Right lobe of liver (tissue), 6 donors: ENCODE measurements around the gene ZNF226. TPM values are rescaled to one million over a fixed set of nuclear protein-coding genes. Genes with fewer than 3 reads are reported as not detected.
A peak's percentile ranks its signal among the peaks of the same experiment; 100 is the strongest.
"Not testable (repeated sequence)": the region's sequence is repeated elsewhere in the genome, so short reads cannot be mapped to it uniquely, and the experiment has no call there.

Source experiments
- ATAC-seq, 4 donors: fragments of 200-7000 bp; cut with Tn5 transposase; one replicate each; pipeline ENCODE4 v1.9.1; 2020; ENCODE audit warnings: mild to moderate bottlenecking in 4 of 4, moderate library complexity in 4 of 4
- DNase-seq, 3 donors: peaks; one replicate each; pipeline ENCODE4 v3.0.0-alpha.2; 2020
- H3K27ac ChIP-seq, 3 donors: fragments of 200-600 bp; one replicate each; pipeline ENCODE4 v1.8.0; 2022
- H3K27me3 ChIP-seq, 2 donors: fragments of 200-600 bp; one replicate each; pipeline ENCODE4 v1.8.0; 2022
- H3K36me3 ChIP-seq, 4 donors: fragments of 200-600 bp; sonication (generic) in 1 of 4; one replicate each; pipeline versions ENCODE4 v1.5.1 to v1.8.0; 2017 to 2022; ENCODE audit warnings: control low read depth in 1 of 4
- H3K4me1 ChIP-seq, 4 donors: fragments of 200-600 bp; sonication (generic) in 1 of 4; one replicate each; pipeline versions ENCODE4 v1.5.1 to v1.8.0; 2017 to 2022; ENCODE audit warnings: control low read depth in 1 of 4
- H3K4me3 ChIP-seq, 3 donors: fragments of 200-600 bp; one replicate each; pipeline ENCODE4 v1.8.0; 2022
- H3K9me3 ChIP-seq, 4 donors: fragments of 200-600 bp; sonication (generic) in 1 of 4; one replicate each; pipeline versions ENCODE4 v1.5.1 to v1.8.0; 2017 to 2022; ENCODE audit warnings: control low read depth in 1 of 4
- POLR2A ChIP-seq: fragments of 450-650 bp; IDR thresholded peaks from one replicate; pipeline ENCODE4 v1.6.1; 2017; ENCODE audit warnings: antibody characterized with exemption, mild to moderate bottlenecking
- WGBS: methylation state at CpG from one replicate; pipeline ENCODE4 v1.1.6; 2018; ENCODE audit warnings: low coverage, low lambda C conversion rate; ENCODE audit not compliant: insufficient coverage; ENCODE audit errors: missing lambda C conversion rate; 5-methylcytosine and 5-hydroxymethylcytosine counted together
- intact Hi-C, 2 donors: fragments of 100-400 bp; cut with DNase I; formaldehyde crosslinking; loops; one replicate each; pipeline versions ENCODE4 v1.11.2 to v1.14.1; 2022
- long read RNA-seq: library from polyadenylated mRNA; unstranded; transcript quantifications from one replicate; pipeline ENCODE4 v2.0.0, GENCODE V29; 2019
- total RNA-seq, 6 experiments: library from RNA; depleted of rRNA in 2 of 6; stranded (reverse); fragments of >200 nt in 2 of 6; fragmentation: NEBNext Ultra II Directional in 3 of 6; extraction: Animal tissue kit (Norgen Biotek cat#: 25700) in 3 of 6; gene quantifications; one replicate each; pipeline versions ENCODE4 v1.1.0 to v1.2.4, GENCODE V29; 2016 to 2023
- TF ChIP-seq, protein P1 (sequence below), 4 donors: fragments of 200-600 bp in 3 of 4; fragments of 450-650 bp in 1 of 4; IDR thresholded peaks; one replicate each; pipeline versions ENCODE4 v1.5.1 to v1.8.0; 2016 to 2022; ENCODE audit warnings: antibody characterized with exemption in 4 of 4, mild to moderate bottlenecking in 2 of 4
- donor health status: DM: no; HTN: yes; CAD: no.
- donor health status: DM: no; HTN: no; CAD: no.
- donor health status: DM: no; HTN: no; CAD: no.
- donor health status: DM: no; HTN: yes; CAD: no.
- donor health status: DM: no; HTN: yes; CAD: no.

The ZNF226 gene
- total RNA-seq = 10 to 100 TPM in 1 of 6 experiments, 1 to 10 TPM in 5; 5.2 to 10.7 (median 8.1) TPM
- long read RNA-seq, partial matches to known transcripts = 0 of 2 reads
- long read RNA-seq, other reads (novel, unspliced or antisense) = 0 of 2 reads

DNA sequence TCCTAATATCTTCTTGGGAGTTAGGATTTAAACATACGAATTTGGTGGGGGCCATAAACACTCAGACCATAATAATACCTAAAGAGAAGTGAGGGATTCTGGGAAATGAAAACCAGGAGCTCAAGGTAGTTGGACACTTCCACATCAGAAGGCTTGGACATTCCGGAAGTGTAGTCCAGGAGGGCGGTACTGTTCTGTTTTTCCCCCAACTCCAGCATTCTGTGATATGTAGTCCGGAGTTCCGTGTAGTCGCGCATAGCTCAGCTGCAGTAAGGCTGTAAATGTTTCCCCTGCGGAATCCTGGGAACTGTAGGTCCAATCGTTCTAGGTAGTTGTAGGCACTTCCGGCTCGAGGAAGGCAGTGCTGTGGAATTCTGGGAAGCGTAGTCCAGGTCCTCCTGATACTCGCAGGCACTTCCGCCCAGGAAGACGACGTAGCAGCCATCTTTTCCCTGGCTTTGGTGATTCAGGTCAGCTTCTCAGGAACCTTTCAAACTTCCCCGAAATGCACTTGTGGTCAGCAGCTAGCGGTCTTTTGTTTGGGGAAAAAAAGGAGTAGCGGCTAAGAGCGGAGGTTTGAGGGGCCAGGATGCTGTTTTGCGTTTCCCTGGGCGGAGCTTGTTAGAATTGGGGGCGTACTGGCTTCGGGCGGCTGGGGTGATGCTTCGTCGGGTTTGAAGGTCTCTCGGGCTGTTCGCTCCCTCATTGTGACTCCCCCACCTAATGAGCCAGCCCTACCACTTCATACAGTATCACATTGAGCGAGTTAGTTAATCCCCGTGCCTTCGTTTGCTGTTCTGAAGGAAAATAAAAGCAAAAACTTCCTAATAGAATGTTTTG is at the start of gene ZNF226:
Gene ZNF226 (plus strand): TSS at position 428 of the 840 bp plus-strand sequence. CDS start 4,981 bp downstream, outside the sequence.
- peak within 1 kb of the TSS; percentile 72 to 90 (median 83) for H3K4me3 ChIP-seq
- peak within 1 kb of the TSS; percentile 36 to 62 (median 44) for H3K27ac ChIP-seq
- H3K27me3 ChIP-seq = no peaks in the 10 kb centered on the region
- under 1% methylated on average over 28 of the region's 32 CpGs for WGBS
- H3K9me3 ChIP-seq = peaks cover 0 to 8% (median 2%) of the 10 kb centered on the region in 4 donors
- intact Hi-C loops = no loop called here
- ATAC-seq (peak; percentile 99 to 100 (median 99)), DNase-seq (peak; percentile 82 to 95 (median 92))
- TF ChIP-seq, protein P1, sequence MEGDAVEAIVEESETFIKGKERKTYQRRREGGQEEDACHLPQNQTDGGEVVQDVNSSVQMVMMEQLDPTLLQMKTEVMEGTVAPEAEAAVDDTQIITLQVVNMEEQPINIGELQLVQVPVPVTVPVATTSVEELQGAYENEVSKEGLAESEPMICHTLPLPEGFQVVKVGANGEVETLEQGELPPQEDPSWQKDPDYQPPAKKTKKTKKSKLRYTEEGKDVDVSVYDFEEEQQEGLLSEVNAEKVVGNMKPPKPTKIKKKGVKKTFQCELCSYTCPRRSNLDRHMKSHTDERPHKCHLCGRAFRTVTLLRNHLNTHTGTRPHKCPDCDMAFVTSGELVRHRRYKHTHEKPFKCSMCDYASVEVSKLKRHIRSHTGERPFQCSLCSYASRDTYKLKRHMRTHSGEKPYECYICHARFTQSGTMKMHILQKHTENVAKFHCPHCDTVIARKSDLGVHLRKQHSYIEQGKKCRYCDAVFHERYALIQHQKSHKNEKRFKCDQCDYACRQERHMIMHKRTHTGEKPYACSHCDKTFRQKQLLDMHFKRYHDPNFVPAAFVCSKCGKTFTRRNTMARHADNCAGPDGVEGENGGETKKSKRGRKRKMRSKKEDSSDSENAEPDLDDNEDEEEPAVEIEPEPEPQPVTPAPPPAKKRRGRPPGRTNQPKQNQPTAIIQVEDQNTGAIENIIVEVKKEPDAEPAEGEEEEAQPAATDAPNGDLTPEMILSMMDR (IDR thresholded peaks at IDR 0.05) = no peak
- peak; percentile 48 for TF ChIP-seq POLR2A
- H3K36me3 ChIP-seq = peaks cover 0 to 17% (median 7%) of the 10 kb centered on the region in 4 donors
- peaks cover 0 to 6% (median 3%) of the 10 kb centered on the region in 4 donors for H3K4me1 ChIP-seq

DNA sequence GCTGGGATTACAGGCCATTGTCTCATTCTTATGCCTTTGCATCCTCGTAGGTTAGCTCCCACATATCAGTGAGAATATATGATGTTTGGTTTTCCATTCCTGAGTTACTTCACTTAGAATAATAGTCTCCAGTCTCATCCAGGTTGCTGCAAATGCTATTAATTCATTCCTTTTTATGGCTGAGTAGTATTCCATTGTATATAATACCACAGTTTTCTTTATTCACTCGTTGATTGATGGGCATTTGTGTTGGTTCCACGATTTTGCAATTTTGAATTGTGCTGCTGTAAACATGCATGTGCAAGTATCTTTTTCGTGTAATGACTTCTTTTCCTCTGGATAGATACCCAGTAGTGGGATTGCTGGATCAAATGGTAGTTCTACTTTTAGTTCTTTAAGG is 43.7 kb upstream of the ZNF226 start:
- H3K27ac ChIP-seq, H3K4me3 ChIP-seq, intact Hi-C loops, H3K27me3 ChIP-seq, ATAC-seq, H3K4me1 ChIP-seq, DNase-seq: not testable (repeated sequence)
- peaks cover 0 to 39% (median 22%) of the 10 kb centered on the region in 4 donors for H3K36me3 ChIP-seq
- peaks cover 0 to 15% (median 1%) of the 10 kb centered on the region in 4 donors for H3K9me3 ChIP-seq
- 94% methylated on average over 4 of the region's 4 CpGs for WGBS

DNA sequence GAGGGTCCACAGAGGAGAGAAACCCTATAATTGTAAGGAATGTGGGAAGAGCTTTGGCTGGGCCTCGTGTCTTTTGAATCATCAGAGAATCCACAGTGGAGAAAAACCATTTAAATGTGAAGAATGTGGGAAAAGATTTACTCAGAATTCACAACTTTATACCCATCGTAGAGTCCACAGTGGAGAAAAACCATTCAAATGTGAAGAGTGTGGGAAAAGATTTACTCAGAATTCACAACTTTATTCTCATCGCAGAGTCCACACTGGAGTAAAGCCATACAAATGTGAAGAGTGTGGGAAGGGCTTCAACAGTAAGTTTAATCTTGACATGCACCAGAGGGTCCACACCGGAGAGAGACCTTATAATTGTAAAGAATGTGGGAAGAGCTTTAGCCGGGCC is 32.9 kb upstream of the ZNF226 start:
- Histone ChIP-seq H3K27me3 (no peaks in the 10 kb centered on the region), H3K4me3 (no peak overlapping the region), H3K27ac (no peak overlapping the region), H3K9me3 (peaks cover 0 to 16% (median 9%) of the 10 kb centered on the region in 4 donors), H3K36me3 (peaks cover 0 to 24% (median 4%) of the 10 kb centered on the region in 4 donors), H3K4me1 (no peaks in the 10 kb centered on the region)
- 94% methylated on average over 5 of the region's 5 CpGs for WGBS
- TF ChIP-seq, protein P1 (IDR thresholded peaks at IDR 0.05) = no peak
- no peak for TF ChIP-seq POLR2A
- DNase-seq (no peak), ATAC-seq (no peak)
- intact Hi-C loops = no loop called here

DNA sequence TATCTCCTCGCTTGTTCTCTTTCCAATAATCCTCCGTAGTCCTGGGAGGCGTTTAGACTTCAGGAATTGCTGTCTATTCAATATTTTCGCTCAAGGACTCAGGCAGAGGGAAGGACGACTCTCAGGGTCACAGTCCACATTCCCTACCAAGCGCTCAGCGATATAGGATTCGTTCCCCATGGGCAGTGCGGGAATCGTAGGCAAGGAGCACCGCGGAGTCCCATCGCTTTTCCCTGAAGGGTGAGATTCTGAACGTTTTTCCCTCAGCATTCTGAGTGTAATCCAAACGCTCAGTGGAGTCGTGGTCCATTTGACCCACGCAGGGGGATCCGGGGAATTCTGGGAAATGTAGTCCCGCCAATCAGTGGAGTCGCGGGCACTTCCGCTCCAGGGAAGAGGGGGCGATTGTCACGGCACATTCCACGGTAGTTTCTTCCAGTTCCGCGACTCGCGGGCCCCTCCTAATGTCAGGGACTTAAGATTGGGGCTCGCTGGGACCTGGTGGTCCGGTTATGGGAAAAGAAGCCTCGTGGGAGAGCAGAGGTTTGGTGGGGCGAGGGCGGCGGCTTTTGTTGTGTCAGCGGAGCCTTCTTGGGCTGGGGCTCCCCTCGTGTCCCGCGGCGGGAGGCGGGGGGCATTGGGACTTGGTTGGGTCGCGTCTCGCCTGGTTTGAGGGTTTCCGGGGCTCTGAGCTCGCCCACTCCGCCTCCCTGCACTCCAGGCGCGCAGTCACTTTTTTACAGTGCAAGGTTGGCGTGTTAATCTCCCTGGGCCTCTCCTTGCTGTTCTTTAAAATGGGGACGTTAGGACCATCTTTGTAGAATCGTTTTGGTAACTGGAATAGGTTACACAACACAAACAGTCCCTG is 23.5 kb upstream of the ZNF226 start, which contains the start of gene ZNF234:
Gene ZNF234 (plus strand): TSS at position 364 of the 868 bp plus-strand sequence. CDS start 3,079 bp downstream, outside the sequence.
- peak; percentile 98 to 100 (median 99) for ATAC-seq
- TF ChIP-seq POLR2A = peak; percentile 29
- TF ChIP-seq, protein P1 (IDR thresholded peaks at IDR 0.05) = no peak
- intact Hi-C loops = no loop called here
- Histone ChIP-seq H3K36me3 (peaks cover 0 to 9% (median 1%) of the 10 kb centered on the region in 4 donors), H3K27ac (peak within 1 kb of the TSS; percentile 16 to 60 (median 20)), H3K4me3 (peak within 1 kb of the TSS; percentile 74 to 89 (median 86)), H3K27me3 (no peaks in the 10 kb centered on the region), H3K4me1 (peaks cover 0 to 10% (median 2%) of the 10 kb centered on the region in 4 donors), H3K9me3 (no peaks in the 10 kb centered on the region)
- DNase-seq = peak; percentile 84 to 88 (median 87)
- under 1% methylated on average over 36 of the region's 52 CpGs for WGBS
